DOHH2 (cell line): ENCODE measurements around the gene DNAJC11.

Experiments used
- H3F3A ChIP-seq: fragments of 200-600 bp; sonication (generic), shearing (Covaris generic); 2 replicates; pipeline ENCODE4 v1.6.0; 2016; ENCODE audit warnings: antibody characterized with exemption, mild to moderate bottlenecking; ENCODE audit not compliant: control insufficient read depth, insufficient read depth
- H3K27ac ChIP-seq: fragments of 200-600 bp; sonication (generic); 2 replicates; pipeline ENCODE4 v1.5.1; 2014; ENCODE audit warnings: low read depth, mild to moderate bottlenecking, low read length, moderate library complexity
- H3K27me3 ChIP-seq: fragments of 200-600 bp; sonication (generic); 2 replicates; pipeline ENCODE4 v1.6.1; 2014; ENCODE audit warnings: mild to moderate bottlenecking, low read length, mixed read lengths; ENCODE audit not compliant: control insufficient read depth
- H3K36me3 ChIP-seq: fragments of 200-600 bp; sonication (generic); 2 replicates; pipeline ENCODE4 v1.6.1; 2014; ENCODE audit warnings: mild to moderate bottlenecking, low read length, moderate library complexity, mixed read lengths; ENCODE audit not compliant: control insufficient read depth
- H3K4me1 ChIP-seq: fragments of 200-600 bp; sonication (generic); 2 replicates; pipeline ENCODE4 v1.6.1; 2014; ENCODE audit warnings: mild to moderate bottlenecking, low read length, mixed read lengths; ENCODE audit not compliant: control insufficient read depth
- H3K4me2 ChIP-seq: fragments of 200-600 bp; sonication (generic); 2 replicates; pipeline ENCODE4 v1.6.0; 2014; ENCODE audit warnings: mild to moderate bottlenecking, low read length, moderate library complexity
- H3K4me3 ChIP-seq: fragments of 200-600 bp; sonication (generic); 2 replicates; pipeline ENCODE4 v1.5.1; 2014; ENCODE audit warnings: mild to moderate bottlenecking, low read length, mixed read lengths
- H3K79me2 ChIP-seq: fragments of 200-600 bp; sonication (generic); 2 replicates; pipeline ENCODE4 v1.6.1; 2014; ENCODE audit warnings: mild to moderate bottlenecking, low read length, mixed read lengths; ENCODE audit not compliant: control insufficient read depth
- H3K9me2 ChIP-seq: fragments of 200-600 bp; sonication (generic); replicated peaks from 2 replicates; pipeline ENCODE4 v1.6.1; 2014; ENCODE audit warnings: mild to moderate bottlenecking, low read length, mixed read lengths; ENCODE audit not compliant: control insufficient read depth
- H3K9me3 ChIP-seq: fragments of 200-600 bp; sonication (generic); 2 replicates; pipeline ENCODE4 v1.6.1; 2014; ENCODE audit warnings: antibody characterized with exemption, low read length, mixed read lengths; ENCODE audit not compliant: control insufficient read depth, insufficient read depth
- H4K20me1 ChIP-seq: fragments of 200-600 bp; sonication (generic); 2 replicates; pipeline ENCODE4 v1.6.0; 2014; ENCODE audit warnings: low read depth, mild to moderate bottlenecking, antibody characterized with exemption, low read length, moderate library complexity; ENCODE audit not compliant: control insufficient read depth, insufficient read depth
- CTCF ChIP-seq: fragments of 200-600 bp; sonication (generic); IDR thresholded peaks from one replicate; pipeline ENCODE4 v1.5.1; 2014; ENCODE audit warnings: antibody characterized with exemption, mild to moderate bottlenecking, low read depth, low read length; ENCODE audit not compliant: poor library complexity, severe bottlenecking
- EZH2phosphoT487 ChIP-seq: fragments of 200-600 bp; sonication (generic); IDR thresholded peaks from 2 replicates; pipeline ENCODE4 v1.6.1; 2017; ENCODE audit warnings: borderline replicate concordance, mild to moderate bottlenecking, antibody characterized with exemption, low read length, moderate library complexity, mixed read lengths

DNAJC11 gene

GRCh38 chr1:6701437-6702153 is at the start of gene DNAJC11:
DNAJC11 (minus strand) TSS chr1:6701816; CDS start chr1:6701800, 16 bp downstream.
- Histone ChIP-seq H4K20me1 (0 out of 2 replicates have a peak, but pooled peaks cover 2% of the 10 kb centered on the region), H3F3A (no peaks in the 10 kb centered on the region), H3K4me1 (peaks cover 16% of the 10 kb centered on the region), H3K27me3 (no peaks in the 10 kb centered on the region), H3K9me3 (no peaks in the 10 kb centered on the region), H3K4me2 (peak within 1 kb of the TSS; percentile 68), H3K79me2 (peaks cover 50% of the 10 kb centered on the region), H3K4me3 (peak within 1 kb of the TSS; percentile 73), H3K9me2 (no peaks in the 10 kb centered on the region), H3K36me3 (peaks cover 15% of the 10 kb centered on the region), H3K27ac (no peak within 1 kb of the TSS; the same call in 1 of the 2 replicates)
- TF ChIP-seq EZH2phosphoT487 (no peak), CTCF (peak; percentile 62)

- Histone ChIP-seq H3K27me3 (no peaks in the 10 kb centered on the region; the same call in 1 of the 2 replicates), H3K4me2 (no peak overlapping the region), H3F3A (no peaks in the 10 kb centered on the region), H3K4me3 (no peak overlapping the region), H3K27ac (no peak overlapping the region), H3K9me2 (no peaks in the 10 kb centered on the region), H3K79me2 (no peaks in the 10 kb centered on the region), H3K9me3 (no peaks in the 10 kb centered on the region), H3K36me3 (no peaks in the 10 kb centered on the region), H3K4me1 (peaks cover 8% of the 10 kb centered on the region), H4K20me1 (no peaks in the 10 kb centered on the region)
- TF ChIP-seq EZH2phosphoT487: no peak
Measured at GRCh38 chr1:6750490-6750889, 48.9 kb upstream of the DNAJC11 start.

- Histone ChIP-seq H4K20me1 (no peaks in the 10 kb centered on the region), H3K9me2 (no peaks in the 10 kb centered on the region), H3K4me1 (peaks cover 8% of the 10 kb centered on the region), H3K27me3 (no peaks in the 10 kb centered on the region), H3K27ac (no peak overlapping the region), H3K4me2 (no peak overlapping the region), H3K36me3 (no peaks in the 10 kb centered on the region), H3K9me3 (no peaks in the 10 kb centered on the region), H3F3A (no peaks in the 10 kb centered on the region), H3K79me2 (no peaks in the 10 kb centered on the region), H3K4me3 (no peak overlapping the region)
- TF ChIP-seq CTCF (no peak), EZH2phosphoT487 (no peak)
Measured at GRCh38 chr1:6747674-6748073, 46.1 kb upstream of the DNAJC11 start.

GRCh38 chr1:6745073-6745472 is 43.5 kb upstream of the DNAJC11 start:
- H3F3A ChIP-seq: no peaks in the 10 kb centered on the region
- TF ChIP-seq EZH2phosphoT487: no peak
- TF ChIP-seq CTCF: no peak
- H3K4me2 ChIP-seq: no peak overlapping the region
- H3K27me3 ChIP-seq: no peaks in the 10 kb centered on the region
- H3K9me2 ChIP-seq: no peaks in the 10 kb centered on the region
- peaks cover 6% of the 10 kb centered on the region for H3K4me1 ChIP-seq
- H3K9me3 ChIP-seq: no peaks in the 10 kb centered on the region
- no peaks in the 10 kb centered on the region for H3K36me3 ChIP-seq
- H3K27ac ChIP-seq: no peak overlapping the region
- no peak overlapping the region for H3K4me3 ChIP-seq
- H3K79me2 ChIP-seq: no peaks in the 10 kb centered on the region
- no peaks in the 10 kb centered on the region for H4K20me1 ChIP-seq
